Stomach smooth muscle (tissue), 2 donors: ENCODE data around the gene MIEF1.

ENCODE experiments used
- H3K27ac ChIP-seq: one replicate; pipeline ENCODE4 v1.7.0; 2013; ENCODE audit warnings: mild to moderate bottlenecking, low read length, inconsistent platforms
- H3K27me3 ChIP-seq, 2 donors: one replicate each; pipeline ENCODE4 v1.7.0; 2013; ENCODE audit warnings: low read length in 2 of 2; ENCODE audit not compliant: insufficient read depth in 2 of 2, control insufficient read depth in 1 of 2
- H3K36me3 ChIP-seq, 2 donors: one replicate each; pipeline ENCODE4 v1.7.0; 2013; ENCODE audit warnings: low read length in 2 of 2; ENCODE audit not compliant: control insufficient read depth in 2 of 2, insufficient read depth in 2 of 2
- H3K4me1 ChIP-seq: one replicate; pipeline ENCODE4 v1.7.0; 2013; ENCODE audit warnings: low read length; ENCODE audit not compliant: control insufficient read depth, insufficient read depth
- H3K4me3 ChIP-seq, 2 donors: one replicate each; pipeline ENCODE4 v1.7.0; 2013; ENCODE audit warnings: low read length in 2 of 2
- H3K9ac ChIP-seq, 2 donors: one replicate each; pipeline ENCODE4 v1.7.0; 2013; ENCODE audit warnings: low read length in 2 of 2, mild to moderate bottlenecking in 1 of 2
- H3K9me3 ChIP-seq, 2 donors: one replicate each; pipeline ENCODE4 v1.7.0; 2013; ENCODE audit warnings: low read length in 2 of 2; ENCODE audit not compliant: control insufficient read depth in 2 of 2
- donor health status: healthy.
- donor health status: Pancreatic carcinoma.

Gene MIEF1

DNA sequence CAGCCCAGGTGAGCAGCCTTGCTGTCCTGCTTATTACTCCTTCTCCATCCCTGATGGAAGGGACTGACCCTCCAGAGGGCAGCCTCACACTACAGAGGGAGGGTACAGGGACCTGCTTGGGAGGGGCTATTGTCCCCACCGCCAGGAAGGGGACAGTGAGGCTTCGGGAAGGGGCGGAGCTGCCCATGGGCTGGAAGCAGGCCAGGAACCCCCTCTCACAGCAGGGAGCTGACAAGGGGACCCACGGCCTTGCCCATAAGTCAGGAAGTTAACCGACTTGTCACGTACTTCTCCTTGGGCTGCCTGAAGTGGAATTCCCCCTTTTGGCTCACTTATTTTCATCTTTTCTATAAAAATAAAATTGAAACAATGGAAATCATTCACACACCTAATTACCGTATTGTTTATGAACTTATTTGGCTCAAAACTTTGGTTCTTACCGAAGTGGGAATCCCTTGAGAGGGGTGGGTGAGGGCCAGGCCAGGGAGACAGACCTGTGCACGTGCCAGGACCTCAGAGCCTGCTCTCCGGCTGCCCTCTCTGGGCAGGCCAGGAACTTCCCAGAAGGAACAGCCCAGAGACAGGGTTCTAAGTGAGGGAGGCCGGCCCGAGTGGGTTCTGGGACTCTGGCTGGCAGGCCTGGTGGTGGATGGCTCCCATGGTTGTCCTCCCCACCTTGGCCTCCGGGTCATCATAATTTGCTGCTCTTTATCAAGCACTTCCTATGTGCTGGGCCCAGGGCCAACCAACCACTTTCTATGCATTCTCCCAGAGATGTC, 39.5 kb upstream of the MIEF1 start:
- Histone ChIP-seq H3K9ac (no peak overlapping the region), H3K36me3 (no peaks in the 10 kb centered on the region), H3K27ac (no peak overlapping the region), H3K27me3 (peaks cover 10 to 12% of the 10 kb centered on the region in 2 donors), H3K9me3 (no peaks in the 10 kb centered on the region), H3K4me3 (no peak overlapping the region), H3K4me1 (peaks cover 5% of the 10 kb centered on the region)

DNA sequence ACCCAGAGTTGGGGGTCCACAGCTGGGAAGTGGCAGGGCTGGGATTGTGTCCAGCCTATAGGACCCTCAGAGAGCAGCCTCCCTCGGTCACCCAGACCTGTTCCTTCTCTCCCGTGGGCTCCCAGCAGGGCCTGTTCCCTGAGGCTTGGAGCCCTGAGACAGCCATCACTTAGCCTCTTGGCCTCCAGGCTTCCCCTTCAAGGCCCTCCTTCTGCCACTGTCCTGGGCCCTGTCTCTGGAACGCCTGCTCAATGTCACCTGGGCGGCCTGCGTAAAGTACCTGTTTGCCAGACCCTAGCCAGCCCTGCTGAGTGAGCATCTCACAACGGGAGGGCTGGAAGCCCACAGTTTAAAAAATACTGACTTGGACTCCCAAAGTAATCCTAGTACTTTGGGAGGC, 38.8 kb upstream of the MIEF1 start:
- H3K27ac ChIP-seq, result no peak overlapping the region
- H3K36me3 ChIP-seq, result no peaks in the 10 kb centered on the region
- no peak overlapping the region for H3K9ac ChIP-seq
- H3K4me1 ChIP-seq, result peaks cover 5% of the 10 kb centered on the region
- no peaks in the 10 kb centered on the region for H3K9me3 ChIP-seq
- H3K4me3 ChIP-seq, result no peak overlapping the region
- H3K27me3 ChIP-seq, result peaks cover 6% of the 10 kb centered on the region in 2 donors

DNA sequence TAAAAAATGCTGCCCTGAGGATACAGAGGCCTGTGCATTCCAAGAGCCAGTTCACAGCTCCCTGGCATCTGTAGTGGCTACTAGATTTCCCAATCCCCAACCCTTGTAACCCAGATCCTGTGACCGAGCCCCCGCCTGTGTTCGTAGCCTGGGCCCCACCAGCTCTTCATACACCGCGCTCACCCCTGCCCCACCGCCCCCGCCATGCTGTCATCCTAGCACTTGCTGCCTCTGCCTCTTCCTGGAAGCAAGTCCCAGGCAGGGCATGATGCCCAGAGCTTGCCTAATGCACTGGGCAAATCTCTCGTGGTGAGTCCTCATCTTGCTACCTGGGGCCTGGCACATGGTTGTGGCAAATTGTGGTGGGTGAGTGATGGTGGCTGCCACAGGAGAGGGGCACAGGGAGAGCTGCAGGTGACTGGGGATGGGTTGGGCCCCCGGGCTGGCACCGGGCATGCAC, 38.1 kb upstream of the MIEF1 start:
- peaks cover 5% of the 10 kb centered on the region for H3K4me1 ChIP-seq
- no peaks in the 10 kb centered on the region for H3K27me3 ChIP-seq
- no peaks in the 10 kb centered on the region for H3K9me3 ChIP-seq
- no peak overlapping the region for H3K4me3 ChIP-seq
- no peaks in the 10 kb centered on the region for H3K36me3 ChIP-seq
- H3K9ac ChIP-seq, result no peak overlapping the region
- no peak overlapping the region for H3K27ac ChIP-seq

DNA sequence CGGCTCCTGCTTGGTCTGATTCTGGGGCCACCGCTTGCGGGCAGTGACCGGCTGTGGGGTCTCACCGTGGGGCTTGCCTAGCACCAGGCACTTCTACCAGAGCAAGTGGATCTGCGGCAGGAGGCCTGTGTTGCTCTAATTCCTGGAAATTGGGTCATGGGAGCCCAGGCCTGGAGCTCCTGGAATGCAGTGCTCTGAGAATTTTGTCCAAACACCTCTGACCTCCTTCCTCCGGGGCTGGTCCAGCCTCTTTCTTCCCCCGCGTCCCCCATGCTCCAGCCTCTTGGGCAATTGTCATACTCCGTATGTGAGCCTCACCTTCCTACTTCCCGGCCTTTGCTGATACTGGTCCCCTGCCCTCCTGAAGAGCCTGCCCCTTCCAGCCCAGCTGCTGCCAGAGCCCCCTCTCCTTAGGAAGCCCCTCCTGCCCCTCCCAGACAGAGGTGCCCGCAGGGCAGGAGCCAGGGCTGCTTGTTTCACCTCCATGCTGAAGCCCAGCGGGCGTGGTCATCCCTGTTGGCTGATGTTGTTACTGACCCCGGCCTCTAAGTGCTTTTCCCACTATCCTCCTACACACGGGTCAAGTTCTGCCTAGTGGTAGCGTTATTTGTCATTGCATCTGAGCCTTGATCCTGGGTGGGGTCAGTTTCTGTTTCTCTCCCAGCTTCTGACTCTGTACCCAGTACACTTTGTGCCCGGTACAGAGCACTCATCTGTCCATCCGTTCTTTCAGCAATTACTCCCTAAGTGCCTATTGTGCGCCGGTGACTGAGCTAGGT, 35.7 kb upstream of the MIEF1 start:
- Histone ChIP-seq H3K27ac (no peak overlapping the region), H3K4me1 (peaks cover 17% of the 10 kb centered on the region), H3K9me3 (no peaks in the 10 kb centered on the region), H3K36me3 (no peaks in the 10 kb centered on the region), H3K4me3 (no peak overlapping the region), H3K27me3 (peaks cover 0 to 2% of the 10 kb centered on the region in 2 donors), H3K9ac (no peak overlapping the region)

- peaks cover 0 to 2% of the 10 kb centered on the region in 2 donors for H3K27me3 ChIP-seq
- no peaks in the 10 kb centered on the region for H3K36me3 ChIP-seq
- H3K9me3 ChIP-seq, result no peaks in the 10 kb centered on the region
- no peak overlapping the region for H3K4me3 ChIP-seq
- no peak overlapping the region for H3K9ac ChIP-seq
- H3K4me1 ChIP-seq, result peaks cover 22% of the 10 kb centered on the region
- no peak overlapping the region for H3K27ac ChIP-seq
Observed at GRCh38 chr22:39467390-39467895, 34.6 kb upstream of the MIEF1 start.

DNA sequence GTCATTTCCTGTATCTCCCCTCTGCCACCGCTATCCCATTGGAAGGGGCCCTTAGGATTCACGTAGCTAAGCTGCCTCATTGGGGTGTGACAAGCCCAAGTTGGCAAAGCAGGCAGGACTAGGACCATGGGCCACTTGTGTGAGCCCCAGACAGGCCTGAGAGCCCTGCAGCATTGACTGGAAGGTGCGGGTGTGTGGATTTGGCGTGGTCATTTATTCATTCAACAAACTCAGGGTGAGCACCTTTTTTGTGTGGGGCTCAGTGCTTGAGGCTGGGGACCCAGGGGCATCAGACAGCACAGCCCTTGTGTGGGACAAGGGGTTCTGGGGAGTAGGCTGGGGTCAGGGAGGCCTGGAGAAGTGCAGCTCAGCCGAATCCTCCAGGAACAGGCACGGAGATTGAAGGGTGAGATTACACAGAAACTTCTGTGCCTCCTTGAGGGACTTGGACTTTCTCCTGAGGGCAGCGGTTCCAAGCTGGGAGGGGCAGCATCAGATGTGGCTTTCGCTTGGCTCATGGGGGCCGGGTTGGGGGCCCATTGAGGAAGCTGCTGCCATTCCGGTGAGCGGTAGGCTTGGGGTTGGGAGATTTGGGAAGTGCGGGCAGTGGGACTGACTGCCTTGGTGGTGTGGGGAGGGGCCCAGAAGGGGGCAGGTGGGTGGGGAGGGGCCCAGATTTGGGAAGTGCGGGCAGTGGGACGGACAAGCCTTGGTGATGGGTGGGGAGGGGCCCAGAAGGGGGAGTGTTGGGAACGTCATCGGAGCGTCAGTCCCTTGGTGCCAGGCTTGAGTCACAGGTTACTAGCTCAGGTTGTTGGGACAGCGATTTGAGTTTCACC, 33.4 kb upstream of the MIEF1 start:
- H3K4me3 ChIP-seq, result no peak overlapping the region
- no peak overlapping the region for H3K27ac ChIP-seq
- no peak overlapping the region for H3K9ac ChIP-seq
- H3K36me3 ChIP-seq, result no peaks in the 10 kb centered on the region
- peaks cover 0 to 2% of the 10 kb centered on the region in 2 donors for H3K27me3 ChIP-seq
- H3K4me1 ChIP-seq, result peaks cover 20% of the 10 kb centered on the region
- H3K9me3 ChIP-seq, result no peaks in the 10 kb centered on the region

- Histone ChIP-seq H3K9ac (no peak overlapping the region), H3K36me3 (no peaks in the 10 kb centered on the region), H3K4me1 (peaks cover 22% of the 10 kb centered on the region), H3K27me3 (peaks cover 0 to 2% of the 10 kb centered on the region in 2 donors), H3K27ac (no peak overlapping the region), H3K9me3 (no peaks in the 10 kb centered on the region), H3K4me3 (no peak overlapping the region)
Observed at GRCh38 chr22:39469326-39469680, 32.8 kb upstream of the MIEF1 start.

DNA sequence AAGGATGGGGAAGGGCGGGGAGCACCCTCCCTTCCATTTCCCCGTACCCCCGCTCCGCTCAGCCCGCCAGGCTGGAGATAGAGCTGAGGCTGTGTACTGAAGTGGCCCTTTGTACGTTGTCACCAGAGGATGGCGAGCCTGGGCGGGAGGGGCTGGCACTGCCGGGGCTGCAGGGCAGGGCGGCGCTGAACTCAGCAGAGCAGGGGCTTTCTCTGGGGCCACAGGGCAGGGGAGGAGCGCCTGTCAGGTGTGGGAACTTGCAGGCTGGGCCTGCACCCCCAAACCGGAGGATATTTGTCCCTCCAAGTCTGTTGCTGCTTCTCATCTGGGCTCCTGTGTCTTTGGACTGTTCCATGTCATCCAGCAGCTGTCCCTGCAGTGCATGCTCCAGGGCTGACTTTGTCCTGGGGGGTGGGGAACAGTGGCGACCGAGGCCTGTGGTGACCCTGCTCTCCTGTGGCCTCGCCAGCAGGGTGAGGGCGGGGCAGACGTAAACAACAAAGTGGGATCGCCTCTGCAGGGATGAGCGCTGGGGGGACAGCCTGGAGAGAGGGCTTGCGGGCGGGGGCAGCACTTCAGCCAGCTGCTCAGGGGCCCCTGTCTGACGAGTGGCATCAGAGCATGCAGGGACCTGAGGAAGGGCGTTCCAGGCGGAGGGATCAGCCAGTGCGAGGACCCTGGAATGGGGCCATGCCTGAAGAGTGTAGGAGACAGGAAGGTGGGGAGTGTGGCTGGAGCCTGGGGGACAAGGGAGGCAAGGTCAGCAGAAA, 32.2 kb upstream of the MIEF1 start:
- Histone ChIP-seq H3K4me1 (peaks cover 23% of the 10 kb centered on the region), H3K27ac (no peak overlapping the region), H3K27me3 (peaks cover 0 to 2% of the 10 kb centered on the region in 2 donors), H3K36me3 (no peaks in the 10 kb centered on the region), H3K9me3 (no peaks in the 10 kb centered on the region), H3K9ac (no peak overlapping the region), H3K4me3 (no peak overlapping the region)

DNA sequence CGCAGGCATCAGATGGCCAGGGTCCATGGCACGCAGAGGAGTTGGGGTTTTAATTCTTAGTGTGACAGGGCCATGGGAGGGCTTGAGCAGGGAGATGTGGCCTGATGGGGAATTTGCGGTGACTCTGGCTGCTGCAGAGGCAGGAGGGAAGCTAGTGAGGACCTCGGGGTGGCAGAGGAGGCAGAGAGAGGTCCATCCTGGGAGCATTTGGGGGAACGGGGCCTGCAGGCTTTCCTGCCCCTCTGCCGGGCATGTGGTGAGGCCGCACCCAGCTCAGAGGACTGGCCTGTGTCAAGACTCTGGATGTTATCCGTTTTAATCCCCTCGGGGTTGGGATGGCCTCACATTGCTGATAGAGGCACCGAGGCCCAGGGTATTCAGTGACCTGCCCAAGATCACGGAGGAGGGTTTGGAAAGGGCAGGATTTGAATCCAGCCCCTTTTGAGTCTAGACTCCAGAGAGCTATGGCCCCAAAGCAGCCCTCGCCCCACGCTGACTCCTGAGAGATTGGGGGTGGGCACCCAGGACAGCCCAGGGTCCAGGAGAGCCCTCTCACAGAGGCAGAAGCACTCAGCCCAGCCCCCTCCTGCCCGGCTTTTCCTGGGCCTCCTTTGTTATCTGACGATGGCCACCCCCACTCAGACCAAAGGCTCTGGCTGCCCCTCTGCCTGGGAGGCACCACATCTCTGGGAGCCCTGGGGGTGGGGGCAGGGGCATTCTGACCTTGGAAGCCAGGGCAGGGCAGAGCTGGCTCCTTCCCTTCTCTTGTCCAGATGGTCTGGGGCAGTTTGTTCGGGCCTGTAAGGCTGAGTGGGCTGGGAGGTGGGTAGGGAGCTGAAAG, 31.4 kb upstream of the MIEF1 start:
- Histone ChIP-seq H3K27ac (no peak overlapping the region), H3K4me1 (peaks cover 26% of the 10 kb centered on the region), H3K9me3 (no peaks in the 10 kb centered on the region), H3K36me3 (no peaks in the 10 kb centered on the region), H3K4me3 (no peak overlapping the region), H3K9ac (no peak overlapping the region), H3K27me3 (peaks cover 0 to 2% of the 10 kb centered on the region in 2 donors)
